Left lung (tissue), 10 donors: Measurements from ENCODE around the gene CDK8. TPM values are rescaled to one million over a fixed set of nuclear protein-coding genes. Genes with fewer than 3 reads are reported as not detected.
"Not testable (repeated sequence)": the region's sequence is repeated elsewhere in the genome, so short reads cannot be mapped to it uniquely, and the experiment has no call there.

Experiments used
- ATAC-seq: fragments of 200-7000 bp; cut with Tn5 transposase; one replicate; pipeline ENCODE4 v1.9.1; 2020; ENCODE audit warnings: moderate library complexity
- DNase-seq, 4 donors: peaks; one replicate each; pipeline ENCODE4 v3.0.0-alpha.2; 2013 to 2020
- H3K27ac ChIP-seq, 2 donors: fragments of 200-600 bp; sonication (generic) in 1 of 2; one replicate each; pipeline versions ENCODE4 v1.5.0 to v1.8.0; 2020 to 2021
- H3K27me3 ChIP-seq, 2 donors: fragments of 200-600 bp; sonication (generic) in 1 of 2; one replicate each; pipeline versions ENCODE4 v1.5.0 to v1.8.0; 2020 to 2021
- H3K36me3 ChIP-seq, 2 donors: fragments of 200-600 bp; sonication (generic) in 1 of 2; one replicate each; pipeline versions ENCODE4 v1.5.0 to v1.8.0; 2020 to 2021
- H3K4me1 ChIP-seq, 2 donors: fragments of 200-600 bp; one replicate each; pipeline ENCODE4 v1.8.0; 2021
- H3K4me3 ChIP-seq, 2 donors: fragments of 200-600 bp; sonication (generic) in 1 of 2; one replicate each; pipeline versions ENCODE4 v1.5.0 to v1.8.0; 2020 to 2021; ENCODE audit warnings: mild to moderate bottlenecking in 1 of 2
- H3K9me3 ChIP-seq, 2 donors: fragments of 200-600 bp; sonication (generic) in 1 of 2; one replicate each; pipeline versions ENCODE4 v1.5.0 to v1.8.0; 2020 to 2021
- CTCF ChIP-seq, 2 donors: fragments of 200-600 bp; sonication (generic) in 1 of 2; IDR thresholded peaks; one replicate each; pipeline versions ENCODE4 v1.5.0 to v1.8.0; 2021; ENCODE audit warnings: antibody characterized with exemption in 2 of 2
- intact Hi-C, 2 donors: fragments of 100-400 bp; cut with DNase I; formaldehyde crosslinking; loops; one replicate each; pipeline versions ENCODE4 v1.11.2 to v1.14.2; 2022
- polyA plus RNA-seq, 6 donors: library from polyadenylated mRNA; unstranded; fragments of 120-200 nt; gene quantifications; one replicate each; pipeline ENCODE4 v1.2.1, GENCODE V29; 2013; ENCODE audit not compliant: insufficient read length in 6 of 6
- total RNA-seq, 2 donors: library from RNA; stranded (reverse); fragmentation: NEBNext Ultra II Directional; extraction: Animal tissue kit (Norgen Biotek cat#: 25700); gene quantifications; one replicate each; pipeline ENCODE4 v1.2.1, GENCODE V29; 2021
- donor health status: DM: no; HTN: yes; CAD: no.
- donor health status: DM: no; HTN: no; CAD: no.

Gene CDK8
- total and polyA plus RNA-seq, 8 donors, result 10.1 to 21.7 (median 18.9) TPM

GRCh38 chr13:26270707-26271106 lies 16.8 kb downstream of the CDK8 start:
- H3K27me3 ChIP-seq, result no peaks in the 10 kb centered on the region
- no peaks in the 10 kb centered on the region for H3K4me1 ChIP-seq
- ATAC-seq (no peak), DNase-seq (no peak)
- intact Hi-C loops, result no loop called here
- H3K9me3 ChIP-seq, result no peaks in the 10 kb centered on the region
- no peaks in the 10 kb centered on the region for H3K36me3 ChIP-seq
- TF ChIP-seq CTCF (IDR thresholded peaks at IDR 0.05), result no peak
- H3K27ac ChIP-seq, result no peak overlapping the region
- no peak overlapping the region for H3K4me3 ChIP-seq

GRCh38 chr13:26272621-26273020 lies 18.7 kb downstream of the CDK8 start:
- TF ChIP-seq CTCF (IDR thresholded peaks at IDR 0.05), result no peak
- intact Hi-C loops, result no loop called here

GRCh38 chr13:26280295-26280694 lies 26.4 kb downstream of the CDK8 start:
- DNase-seq, result no peak
- H3K9me3 ChIP-seq, result no peaks in the 10 kb centered on the region
- H3K27me3 ChIP-seq, result no peaks in the 10 kb centered on the region
- intact Hi-C loops, result no loop called here
- H3K4me1 ChIP-seq, result no peaks in the 10 kb centered on the region
- TF ChIP-seq CTCF (IDR thresholded peaks at IDR 0.05), result no peak
- H3K36me3 ChIP-seq, result no peaks in the 10 kb centered on the region
- H3K27ac ChIP-seq, result no peak overlapping the region
- no peak overlapping the region for H3K4me3 ChIP-seq
- ATAC-seq, result no peak

More at GRCh38 chr13:26272621-26273020, 18.7 kb downstream of the CDK8 start:
- Histone ChIP-seq H3K27me3 (no peaks in the 10 kb centered on the region), H3K36me3 (no peaks in the 10 kb centered on the region), H3K9me3 (no peaks in the 10 kb centered on the region), H3K4me1 (no peaks in the 10 kb centered on the region), H3K4me3 (no peak overlapping the region), H3K27ac (no peak overlapping the region)
- ATAC-seq (no peak), DNase-seq (no peak)

- no peaks in the 10 kb centered on the region for H3K36me3 ChIP-seq
- DNase-seq, result no peak
- intact Hi-C loops, result no loop called here
- no peaks in the 10 kb centered on the region for H3K9me3 ChIP-seq
- H3K27me3 ChIP-seq, result no peaks in the 10 kb centered on the region
- H3K4me3 ChIP-seq, result no peak overlapping the region
- no peaks in the 10 kb centered on the region for H3K4me1 ChIP-seq
- ATAC-seq, result no peak
- TF ChIP-seq CTCF (IDR thresholded peaks at IDR 0.05), result no peak
- H3K27ac ChIP-seq, result no peak overlapping the region
Observed at GRCh38 chr13:26280822-26281221, 26.9 kb downstream of the CDK8 start.

- intact Hi-C loops, H3K9me3 ChIP-seq, H3K27ac ChIP-seq, ATAC-seq, DNase-seq, H3K27me3 ChIP-seq, H3K36me3 ChIP-seq, H3K4me1 ChIP-seq, H3K4me3 ChIP-seq: not testable (repeated sequence)
Observed at GRCh38 chr13:26285911-26286310, 32.0 kb downstream of the CDK8 start.

- intact Hi-C loops, H3K36me3 ChIP-seq, DNase-seq, H3K4me3 ChIP-seq, H3K27me3 ChIP-seq, H3K27ac ChIP-seq, H3K4me1 ChIP-seq, H3K9me3 ChIP-seq, ATAC-seq: not testable (repeated sequence)
Observed at GRCh38 chr13:26288838-26289237, 34.9 kb downstream of the CDK8 start.
